SK-N-SH (cell line): ENCODE results near the gene CDH12. TPM values are rescaled to one million over a fixed set of nuclear protein-coding genes. Genes with fewer than 3 reads are reported as not detected.

ENCODE experiments used
- CTCF ChIA-PET: fragments of 300-600, 350-600 bp; formaldehyde crosslinking; extraction: SDS; loops from one replicate; lab custom pipeline; 2021; lab: Yijun Ruan, JAX
- POLR2A ChIA-PET: fragments of 350-600 bp; sonication (Branson Sonifier 250); formaldehyde crosslinking; extraction: SDS; loops from one replicate; lab custom pipeline; 2020; ENCODE audit warnings: antibody characterized with exemption, inconsistent platforms; lab: Yijun Ruan, JAX
- DNase-seq: peaks from one replicate; pipeline ENCODE4 v3.0.0; 2012
- H2AFZ ChIP-seq: fragments of 200-600 bp; sonication (generic); 2 replicates; pipeline ENCODE4 v1.8.1; 2016; ENCODE audit warnings: antibody characterized with exemption, mild to moderate bottlenecking, low read depth
- H3F3A ChIP-seq: fragments of 200-600 bp; sonication (generic); replicated peaks from 2 replicates; pipeline ENCODE3; 2016; ENCODE audit warnings: antibody characterized with exemption, mild to moderate bottlenecking; ENCODE audit not compliant: insufficient read depth
- H3K27ac ChIP-seq, 2 experiments: fragments of 200-500 bp in 1 of 2; fragments of 200-600 bp in 1 of 2; sonication (Bioruptor generic) in 1 of 2; sonication (generic), shearing (Covaris generic) in 1 of 2; 2 replicates each; pipeline versions ENCODE4 v1.5.1 to v1.6.1; 2014 to 2016; ENCODE audit warnings: low read depth in 2 of 2, inconsistent platforms in 1 of 2, low read length in 1 of 2, mild to moderate bottlenecking in 1 of 2, mixed read lengths in 1 of 2
- H3K27me3 ChIP-seq: fragments of 200-600 bp; sonication (generic), shearing (Covaris generic); 2 replicates; pipeline ENCODE4 v1.6.1; 2016; ENCODE audit warnings: mixed run types; ENCODE audit not compliant: insufficient read depth
- H3K36me3 ChIP-seq, 2 experiments: fragments of 200-500 bp in 1 of 2; fragments of 200-600 bp in 1 of 2; sonication (Bioruptor generic) in 1 of 2; sonication (generic) in 1 of 2; replicated peaks in 1 of 2; 2 replicates each; pipeline versions ENCODE3 to v1.5.1; 2014 to 2016; ENCODE audit warnings: low read length in 1 of 2, mild to moderate bottlenecking in 1 of 2; ENCODE audit not compliant: insufficient read depth in 2 of 2, control insufficient read depth in 1 of 2
- H3K4me1 ChIP-seq, 2 experiments: fragments of 200-500 bp in 1 of 2; fragments of 200-600 bp in 1 of 2; sonication (Bioruptor generic) in 1 of 2; sonication (generic), shearing (Covaris generic) in 1 of 2; 2 replicates each; pipeline versions ENCODE4 v1.5.1 to v1.6.1; 2014 to 2016; ENCODE audit warnings: low read depth in 1 of 2, low read length in 1 of 2, mixed run types in 1 of 2; ENCODE audit not compliant: insufficient read depth in 2 of 2, control insufficient read depth in 1 of 2
- H3K4me2 ChIP-seq: fragments of 200-600 bp; sonication (generic), shearing (Covaris generic); 2 replicates; pipeline ENCODE4 v1.6.1; 2017; ENCODE audit warnings: mixed run types
- H3K4me3 ChIP-seq, 2 experiments: fragments of 200-500 bp in 1 of 2; fragments of 200-600 bp in 1 of 2; sonication (Bioruptor generic) in 1 of 2; sonication (generic), shearing (Covaris generic) in 1 of 2; 2 replicates each; pipeline versions ENCODE4 v1.5.1 to v1.8.1; 2014 to 2016; ENCODE audit warnings: low read depth in 2 of 2, inconsistent platforms in 1 of 2, low read length in 1 of 2, mild to moderate bottlenecking in 1 of 2, mixed read lengths in 1 of 2, moderate library complexity in 1 of 2
- H3K79me2 ChIP-seq: fragments of 200-600 bp; sonication (generic); 2 replicates; pipeline ENCODE4 v1.8.1; 2017; ENCODE audit warnings: mild to moderate bottlenecking; ENCODE audit not compliant: insufficient read depth
- H3K9ac ChIP-seq: fragments of 200-600 bp; sonication (generic); 2 replicates; pipeline ENCODE4 v1.6.1; 2017; ENCODE audit warnings: mixed run types
- H3K9me2 ChIP-seq: fragments of 200-600 bp; sonication (generic); 2 replicates; pipeline ENCODE4 v1.6.1; 2017; ENCODE audit warnings: mixed run types
- H3K9me3 ChIP-seq: fragments of 200-600 bp; sonication (generic); 2 replicates; pipeline ENCODE4 v1.6.1; 2017; ENCODE audit warnings: mixed run types, mild to moderate bottlenecking, moderate library complexity
- H4K20me1 ChIP-seq: fragments of 200-600 bp; sonication (generic); 2 replicates; pipeline ENCODE4 v1.6.1; 2017; ENCODE audit warnings: mild to moderate bottlenecking, mixed run types; ENCODE audit not compliant: insufficient read depth
- EP300 ChIP-seq, 2 experiments: IDR thresholded peaks; 2 replicates each; pipeline versions ENCODE4 v1.4.0 to v1.6.1; 2012; ENCODE audit warnings: borderline replicate concordance in 1 of 2, low read depth in 1 of 2, low read length in 1 of 2
- GATA2 ChIP-seq: sonication (generic); formaldehyde crosslinking; IDR thresholded peaks from 2 replicates; pipeline ENCODE4 v1.5.0; 2020; ENCODE audit warnings: mild to moderate bottlenecking, missing genetic modification reagents
- IRF3 ChIP-seq: fragments of 150-350 bp; IDR thresholded peaks from 2 replicates; pipeline ENCODE4 v1.6.1; 2016; ENCODE audit warnings: mild to moderate bottlenecking, low read depth, low read length
- JUND ChIP-seq: IDR thresholded peaks from 2 replicates; pipeline ENCODE4 v1.4.0; 2012
- MAX ChIP-seq: IDR thresholded peaks from 2 replicates; pipeline ENCODE4 v1.4.0; 2012; ENCODE audit warnings: low read depth
- PBX3 ChIP-seq: IDR thresholded peaks from 2 replicates; pipeline ENCODE4; 2012
- REST ChIP-seq: IDR thresholded peaks from 2 replicates; pipeline ENCODE4 v1.6.1; 2012; ENCODE audit warnings: mild to moderate bottlenecking, low read depth, low read length, moderate library complexity
- SIN3A ChIP-seq: IDR thresholded peaks from 2 replicates; pipeline ENCODE4 v1.6.1; 2012; ENCODE audit warnings: low read depth, mild to moderate bottlenecking, low read length, moderate library complexity, borderline replicate concordance
- ZBTB33 ChIP-seq: IDR thresholded peaks from 2 replicates; pipeline ENCODE4 v1.4.0; 2012; ENCODE audit warnings: low read depth, borderline replicate concordance
- WGBS: methylation state at CpG from one replicate; pipeline ENCODE4 v1.1.6; 2017; ENCODE audit warnings: low lambda C conversion rate; 5-methylcytosine and 5-hydroxymethylcytosine counted together
- polyA plus RNA-seq, 3 experiments: library from polyadenylated mRNA; depleted of rRNA; stranded (reverse); fragments of >200 nt; gene quantifications; 2 replicates each; pipeline ENCODE4 v1.2.3, GENCODE V29; 2012

CDH12 gene
- polyA plus RNA-seq, 1 of the 3 experiments (the other 2 are of a cell fraction): not detected

GRCh38 chr5:22683050-22683449 is 170.1 kb downstream of the CDH12 start:
- no peak overlapping the region for H3K4me2 ChIP-seq
- TF ChIP-seq JUND (no peak), PBX3 (no peak), ZBTB33 (no peak), EP300 (IDR thresholded peaks at IDR 0.05; ENCODE audit: borderline replicate concordance in 1 of 2, low read depth in 1 of 2, low read length in 1 of 2) (no peak), SIN3A (no peak), MAX (no peak), GATA2 (CRISPR knock-in tag) (no peak), REST (no peak), IRF3 (no peak)
- TF ChIP-seq, all 33 proteins: peak for 0
- CTCF ChIA-PET: no interaction called here
- no peaks in the 10 kb centered on the region for H3F3A ChIP-seq
- no peaks in the 10 kb centered on the region for H3K36me3 ChIP-seq
- 2% methylated on average over 2 of the region's 2 CpGs for WGBS
- POLR2A ChIA-PET: no interaction called here
- no peaks in the 10 kb centered on the region; a peak in 1 of 4 replicates for H3K4me1 ChIP-seq
- H3K4me3 ChIP-seq: no peak overlapping the region
- H3K27me3 ChIP-seq: peaks cover 5% of the 10 kb centered on the region; the same call in 1 of the 2 replicates
- no peaks in the 10 kb centered on the region for H3K9me3 ChIP-seq
- no peak for DNase-seq
- no peak overlapping the region for H2AFZ ChIP-seq
- no peaks in the 10 kb centered on the region for H3K79me2 ChIP-seq
- no peaks in the 10 kb centered on the region; the same call in 1 of the 2 replicates for H3K9me2 ChIP-seq
- no peaks in the 10 kb centered on the region for H4K20me1 ChIP-seq
- H3K27ac ChIP-seq: no peak overlapping the region
- no peak overlapping the region for H3K9ac ChIP-seq
